Endometrial microvascular endothelial cells (primary cell): ENCODE measurements around the gene LSP1. TPM values are rescaled to one million over a fixed set of nuclear protein-coding genes. Genes with fewer than 3 reads are reported as not detected.

Source experiments
- total RNA-seq: library from RNA; depleted of rRNA; stranded (reverse); fragments of >200 nt; gene quantifications from one replicate; pipeline ENCODE4 v1.2.3, GENCODE V29; 2015; ENCODE audit errors: inconsistent ontology term

Gene LSP1
- total RNA-seq, 1 donor from 2014 or later = not detected

Other genes with a start within 250 kb of the LSP1 start
- not detected for gene KRTAP5-3, start 244.6 kb upstream of the LSP1 start, total RNA-seq
- gene KRTAP5-4, start 230.9 kb upstream of the LSP1 start, total RNA-seq = not detected
- gene KRTAP5-5, start 223.3 kb upstream of the LSP1 start, total RNA-seq = not detected
- not detected for gene KRTAP5-6, start 155.9 kb upstream of the LSP1 start, total RNA-seq
- gene IFITM10, start 102.5 kb upstream of the LSP1 start, total RNA-seq = not detected
- 232 TPM for gene CTSD, start 89.2 kb upstream of the LSP1 start, total RNA-seq
- not detected for gene SYT8, start 18.1 kb upstream of the LSP1 start, total RNA-seq
- not detected for gene TNNI2, start 14.1 kb upstream of the LSP1 start, total RNA-seq
- not detected for gene PRR33, start 38.8 kb downstream of the LSP1 start, total RNA-seq
- not detected for gene TNNT3, start 66.6 kb downstream of the LSP1 start, total RNA-seq
- gene MRPL23, start 94.2 kb downstream of the LSP1 start, total RNA-seq = 170 TPM
- 5.4 TPM for gene H19, start 144.8 kb downstream of the LSP1 start, total RNA-seq